HCT116 (cell line): ENCODE measurements around the gene ATP4A. TPM values are rescaled to one million over a fixed set of nuclear protein-coding genes. Genes with fewer than 3 reads are reported as not detected.

Experiments used
- ATAC-seq: fragments of 200-7000 bp; cut with Tn5 transposase; 2 replicates; pipeline ENCODE4 v1.9.1; 2020; ENCODE audit warnings: mild to moderate bottlenecking, moderate library complexity
- BruUV-seq: library from RNA; stranded (reverse); fragments of 400-500 nt; replicated peaks from 2 replicates; lab custom pipeline; 2021; lab: Mats Ljungman, UMichigan
- CTCF ChIA-PET: fragments of 300-600 bp; sonication (Branson Sonifier 250); formaldehyde crosslinking; loops from one replicate; lab custom pipeline; 2021; ENCODE audit warnings: antibody characterized with exemption; lab: Charles Lee
- POLR2A ChIA-PET: fragments of 300-600, 350-600 bp; sonication (Branson Sonifier 250); formaldehyde crosslinking; loops from one replicate; lab custom pipeline; 2021; ENCODE audit warnings: antibody characterized with exemption; lab: Charles Lee
- RAD21 ChIA-PET, 2 experiments: fragments of 300-600 bp; sonication (Branson Sonifier 250); formaldehyde crosslinking; loops; one replicate each; lab custom pipeline; 2023; ENCODE audit warnings: low total read pairs in 2 of 2; ENCODE audit not compliant: uncharacterized antibody in 2 of 2, unreplicated experiment in 2 of 2, low non-redundant PET in 1 of 2; lab: Charles Lee
- DNase-seq: peaks from one replicate; pipeline ENCODE4 v3.0.0-alpha.2; 2010; ENCODE audit warnings: low read depth, low spot score
- H2AFZ ChIP-seq: fragments of 200-600 bp; shearing (Covaris generic), sonication (generic); 2 replicates; pipeline ENCODE4 v1.6.1; 2017; ENCODE audit warnings: low read depth, mixed run types, mixed read lengths, antibody characterized with exemption, low read length; ENCODE audit not compliant: poor library complexity, severe bottlenecking
- H3K27ac ChIP-seq: 2 replicates; pipeline ENCODE4 v1.5.1; 2012; ENCODE audit warnings: low read depth, low read length
- H3K27me3 ChIP-seq: fragments of 200-600 bp; sonication (generic); 2 replicates; pipeline ENCODE4 v1.6.1; 2016; ENCODE audit warnings: mixed run types, low read length, mixed read lengths; ENCODE audit not compliant: insufficient read depth
- H3K36me3 ChIP-seq, 2 experiments: fragments of 200-500 bp in 1 of 2; fragments of 200-600 bp in 1 of 2; sonication (Bioruptor generic) in 1 of 2; sonication (generic) in 1 of 2; 2 replicates each; pipeline versions ENCODE4 v1.5.1 to v1.6.1; 2014 to 2016; ENCODE audit warnings: low read length in 2 of 2, inconsistent platforms in 1 of 2, mixed read lengths in 1 of 2, mixed run types in 1 of 2; ENCODE audit not compliant: insufficient read depth in 2 of 2, control insufficient read depth in 1 of 2
- H3K4me1 ChIP-seq, 2 experiments: fragments of 200-600 bp in 1 of 2; sonication (generic) in 1 of 2; 2 replicates each; pipeline versions ENCODE4 v1.5.1 to v1.6.1; 2012 to 2017; ENCODE audit warnings: low read length in 2 of 2, inconsistent platforms in 1 of 2, mild to moderate bottlenecking in 1 of 2, mixed read lengths in 1 of 2, mixed run types in 1 of 2, moderate library complexity in 1 of 2; ENCODE audit not compliant: insufficient read depth in 2 of 2, control insufficient read depth in 1 of 2
- H3K4me2 ChIP-seq: fragments of 200-600 bp; sonication (generic); 2 replicates; pipeline ENCODE4 v1.6.1; 2017; ENCODE audit warnings: mixed run types, low read length, mixed read lengths
- H3K4me3 ChIP-seq, 2 experiments: fragments of 200-600 bp in 1 of 2; sonication (generic) in 1 of 2; replicated peaks in 1 of 2; 2 replicates each; pipeline ENCODE4 v1.5.1; 2011 to 2016; ENCODE audit warnings: low read length in 2 of 2, control low read depth in 1 of 2, low read depth in 1 of 2, mild to moderate bottlenecking in 1 of 2, mixed read lengths in 1 of 2, mixed run types in 1 of 2
- H3K79me2 ChIP-seq: fragments of 200-600 bp; sonication (generic); 2 replicates; pipeline ENCODE4 v1.6.1; 2017; ENCODE audit warnings: mild to moderate bottlenecking, mixed run types, low read length, moderate library complexity, mixed read lengths; ENCODE audit not compliant: insufficient read depth
- H3K9ac ChIP-seq: fragments of 200-600 bp; sonication (generic); 2 replicates; pipeline ENCODE4 v1.6.1; 2016; ENCODE audit warnings: low read length, mixed read lengths
- H3K9me2 ChIP-seq: fragments of 200-600 bp; sonication (generic), shearing (Covaris generic); 2 replicates; pipeline ENCODE4 v1.6.1; 2017; ENCODE audit warnings: mixed run types, mild to moderate bottlenecking, moderate library complexity; ENCODE audit not compliant: insufficient read depth
- H3K9me3 ChIP-seq, 2 experiments: fragments of 200-500 bp in 1 of 2; fragments of 200-600 bp in 1 of 2; sonication (Bioruptor generic) in 1 of 2; sonication (generic) in 1 of 2; 2 replicates each; pipeline ENCODE4 v1.6.1; 2014 to 2017; ENCODE audit warnings: low read length in 2 of 2, mixed read lengths in 2 of 2, inconsistent platforms in 1 of 2, low read depth in 1 of 2, mild to moderate bottlenecking in 1 of 2, mixed run types in 1 of 2, moderate library complexity in 1 of 2; ENCODE audit not compliant: control insufficient read depth in 1 of 2, insufficient read depth in 1 of 2
- H4K20me1 ChIP-seq: fragments of 200-600 bp; sonication (generic), shearing (Covaris generic); 2 replicates; pipeline ENCODE4 v1.6.1; 2017; ENCODE audit warnings: mixed run types, mild to moderate bottlenecking, moderate library complexity; ENCODE audit not compliant: insufficient read depth
- CEBPB ChIP-seq: IDR thresholded peaks from 2 replicates; pipeline ENCODE4 v1.6.1; 2012; ENCODE audit warnings: low read depth
- EGR1 ChIP-seq: IDR thresholded peaks from 2 replicates; pipeline ENCODE4 v1.6.1; 2012; ENCODE audit warnings: low read depth
- EZH2 ChIP-seq: fragments of 200-600 bp; sonication (generic); IDR thresholded peaks from 2 replicates; pipeline ENCODE4 v1.6.1; 2017; ENCODE audit warnings: antibody characterized with exemption, mixed run types
- EZH2phosphoT487 ChIP-seq: fragments of 200-600 bp; IDR thresholded peaks from 2 replicates; pipeline ENCODE4 v1.6.1; 2018; ENCODE audit warnings: antibody characterized with exemption, borderline replicate concordance
- JUND ChIP-seq: IDR thresholded peaks from 2 replicates; pipeline ENCODE4 v1.6.1; 2012
- MAX ChIP-seq: IDR thresholded peaks from 2 replicates; pipeline ENCODE4 v1.6.1; 2012
- POLR2AphosphoS5 ChIP-seq: IDR thresholded peaks from 2 replicates; pipeline ENCODE4 v1.6.1; 2011; ENCODE audit warnings: mild to moderate bottlenecking, low read depth, low read length, moderate library complexity
- RAD21 ChIP-seq: IDR thresholded peaks from 2 replicates; pipeline ENCODE4 v1.6.1; 2012; ENCODE audit warnings: low read depth, mild to moderate bottlenecking
- SIN3A ChIP-seq: IDR thresholded peaks from 2 replicates; pipeline ENCODE4 v1.6.1; 2012; ENCODE audit warnings: low read depth
- ZBTB33 ChIP-seq: IDR thresholded peaks from 2 replicates; pipeline ENCODE4 v1.6.1; 2011; ENCODE audit warnings: mild to moderate bottlenecking, low read length, moderate library complexity; ENCODE audit not compliant: insufficient replicate concordance; ENCODE audit errors: extremely low read depth
- intact Hi-C: fragments of 100-400 bp; cut with micrococcal nuclease; formaldehyde crosslinking; loops from 2 replicates; pipeline ENCODE4 v1.10.0; 2022
- total RNA-seq: library from RNA; stranded (reverse); gene quantifications from one replicate; pipeline ENCODE4 v1.2.1, GENCODE V29; 2021; ENCODE audit not compliant: unreplicated experiment

The ATP4A gene
- total RNA-seq, 1 experiment from 2014 or later: 0.27 TPM

- no peaks in the 10 kb centered on the region for H3K27me3 ChIP-seq
- H3K9me3 ChIP-seq: no peaks in the 10 kb centered on the region
- H3K9ac ChIP-seq: no peak overlapping the region
- ATAC-seq (no peak), DNase-seq (no peak)
- no peaks in the 10 kb centered on the region for H3K36me3 ChIP-seq
- H3K79me2 ChIP-seq: no peaks in the 10 kb centered on the region
- TF ChIP-seq EZH2: no peak
- TF ChIP-seq CEBPB: no peak
- no peak for TF ChIP-seq MAX
- TF ChIP-seq RAD21: no peak
- no peak for TF ChIP-seq ZBTB33
- TF ChIP-seq EZH2phosphoT487: no peak
- TF ChIP-seq SIN3A: no peak
- no peak for TF ChIP-seq EGR1
- TF ChIP-seq JUND: no peak
- TF ChIP-seq POLR2AphosphoS5: no peak
- no peak overlapping the region for H3K4me2 ChIP-seq
- no TSS peak for BruUV-seq
- H2AFZ ChIP-seq: no peak overlapping the region
- H3K4me1 ChIP-seq: peaks cover 0 to 8% of the 10 kb centered on the region in 2 experiments; a peak in 2 of 4 replicates
- CTCF ChIA-PET: no interaction called here
- POLR2A ChIA-PET: interaction anchor here (1.5 kb wide), 1 partner anchor 21 kb away, joined by 4 read pairs; no protein-coding TSS in a partner anchor
- RAD21 ChIA-PET: no interaction called here
- H4K20me1 ChIP-seq: no peaks in the 10 kb centered on the region
- no peak overlapping the region for H3K27ac ChIP-seq
- no peak overlapping the region for H3K4me3 ChIP-seq
- intact Hi-C loops: no loop called here
- H3K9me2 ChIP-seq: no peaks in the 10 kb centered on the region
Measured at GRCh38 chr19:35531291-35531690, 32.2 kb downstream of the ATP4A start.
